Left renal pelvis (tissue), 4 donors: Measurements from ENCODE around the gene PSENEN. TPM values are rescaled to one million over a fixed set of nuclear protein-coding genes. Genes with fewer than 3 reads are reported as not detected.

Source experiments
- DNase-seq, 4 donors: peaks; one replicate each; pipeline ENCODE4 v3.0.0-alpha.2; 2013; ENCODE audit warnings: low read depth in 4 of 4, low spot score in 3 of 4
- polyA plus RNA-seq, 4 donors: library from polyadenylated mRNA; unstranded; fragments of 120-200 nt; gene quantifications; one replicate each; pipeline ENCODE4 v1.2.1, GENCODE V29; 2013; ENCODE audit not compliant: insufficient read length in 4 of 4

Gene PSENEN, protein sequence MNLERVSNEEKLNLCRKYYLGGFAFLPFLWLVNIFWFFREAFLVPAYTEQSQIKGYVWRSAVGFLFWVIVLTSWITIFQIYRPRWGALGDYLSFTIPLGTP
- polyA plus RNA-seq: 10 to 100 TPM; 43.4 to 71.8 (median 61.9) TPM

DNA sequence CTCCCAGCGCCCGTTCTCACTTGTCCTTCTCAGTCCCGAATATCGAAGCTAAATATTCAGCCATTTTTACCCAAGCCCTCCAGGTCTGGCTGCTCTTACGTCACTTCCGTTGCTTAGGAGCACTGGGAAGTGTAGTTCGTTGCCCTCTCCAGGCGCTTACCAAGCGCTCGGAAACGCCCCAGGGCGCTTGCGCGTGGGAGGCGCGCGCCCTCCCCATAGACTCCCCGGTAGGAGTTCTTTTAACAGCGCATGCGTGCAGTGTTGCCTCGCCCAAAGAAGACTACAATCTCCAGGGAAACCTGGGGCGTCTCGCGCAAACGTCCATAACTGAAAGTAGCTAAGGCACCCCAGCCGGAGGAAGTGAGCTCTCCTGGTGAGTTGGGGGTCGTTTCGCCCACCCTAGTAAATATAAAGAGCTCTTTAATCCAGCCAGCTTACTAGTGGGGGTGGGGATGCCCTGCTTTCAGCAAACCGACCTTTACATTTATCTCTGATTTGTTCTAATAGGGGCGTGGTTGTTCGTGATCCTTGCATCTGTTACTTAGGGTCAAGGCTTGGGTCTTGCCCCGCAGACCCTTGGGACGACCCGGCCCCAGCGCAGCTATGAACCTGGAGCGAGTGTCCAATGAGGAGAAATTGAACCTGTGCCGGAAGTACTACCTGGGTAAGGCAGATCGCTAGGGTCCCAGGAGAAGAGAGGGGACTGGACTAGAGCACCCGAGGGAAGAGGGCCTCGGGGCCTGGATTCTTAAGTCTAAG is at the start of gene PSENEN, which contains the start of gene U2AF1L4:
PSENEN (plus strand) TSS at position 324 of the 759 bp plus-strand sequence; CDS start at position 604, 280 bp downstream.
U2AF1L4 (minus strand) TSS at position 91 of the 759 bp plus-strand sequence; CDS start at position 64, 27 bp downstream.
- peak; percentile 98 to 99 (median 98) for DNase-seq

DNA sequence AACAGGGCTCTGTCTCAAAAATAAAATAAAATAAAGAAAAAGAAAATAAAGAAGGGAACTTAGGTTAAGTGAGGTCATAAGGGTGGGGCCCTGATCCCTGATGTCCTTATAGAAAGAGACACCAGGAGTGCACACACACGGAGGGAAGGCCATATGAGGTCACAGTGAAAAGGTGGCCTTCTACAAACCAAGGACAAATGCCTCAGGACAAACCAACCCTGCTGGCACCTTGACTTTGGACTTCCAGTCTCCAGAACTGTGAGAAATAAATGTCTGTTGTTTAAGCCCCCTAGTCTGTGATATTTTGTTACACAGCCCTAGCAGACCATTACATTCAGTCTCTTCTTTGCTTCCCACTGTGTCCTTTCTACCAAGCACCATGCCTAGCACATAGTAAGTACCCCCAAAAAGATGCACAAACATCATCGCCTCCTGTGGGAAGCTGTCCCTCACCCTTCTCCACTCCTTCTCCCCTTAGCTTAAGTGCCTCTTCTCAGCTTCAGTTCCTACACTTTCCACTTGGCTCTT is 49.5 kb upstream of the PSENEN start:
- DNase-seq: no peak

DNA sequence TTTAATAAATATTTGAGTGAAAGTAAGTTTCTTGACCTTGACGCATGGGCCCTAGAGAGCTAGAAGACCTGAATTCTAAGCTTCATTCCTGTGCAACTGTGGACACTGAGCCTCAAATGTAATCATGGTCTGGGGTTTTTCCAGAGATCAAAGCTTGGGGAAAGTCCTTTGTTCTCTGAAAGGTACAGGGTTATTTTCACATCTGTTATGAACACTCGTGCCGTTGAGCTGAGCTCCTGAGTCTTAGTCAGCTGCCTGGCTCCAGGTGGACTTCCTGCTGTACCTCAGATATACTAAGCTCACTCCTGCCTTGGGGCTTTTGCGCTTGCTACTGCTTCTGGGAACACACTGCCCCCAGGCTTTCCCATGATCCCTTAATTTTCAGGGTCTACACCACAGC is 48.6 kb upstream of the PSENEN start:
- no peak for DNase-seq

DNA sequence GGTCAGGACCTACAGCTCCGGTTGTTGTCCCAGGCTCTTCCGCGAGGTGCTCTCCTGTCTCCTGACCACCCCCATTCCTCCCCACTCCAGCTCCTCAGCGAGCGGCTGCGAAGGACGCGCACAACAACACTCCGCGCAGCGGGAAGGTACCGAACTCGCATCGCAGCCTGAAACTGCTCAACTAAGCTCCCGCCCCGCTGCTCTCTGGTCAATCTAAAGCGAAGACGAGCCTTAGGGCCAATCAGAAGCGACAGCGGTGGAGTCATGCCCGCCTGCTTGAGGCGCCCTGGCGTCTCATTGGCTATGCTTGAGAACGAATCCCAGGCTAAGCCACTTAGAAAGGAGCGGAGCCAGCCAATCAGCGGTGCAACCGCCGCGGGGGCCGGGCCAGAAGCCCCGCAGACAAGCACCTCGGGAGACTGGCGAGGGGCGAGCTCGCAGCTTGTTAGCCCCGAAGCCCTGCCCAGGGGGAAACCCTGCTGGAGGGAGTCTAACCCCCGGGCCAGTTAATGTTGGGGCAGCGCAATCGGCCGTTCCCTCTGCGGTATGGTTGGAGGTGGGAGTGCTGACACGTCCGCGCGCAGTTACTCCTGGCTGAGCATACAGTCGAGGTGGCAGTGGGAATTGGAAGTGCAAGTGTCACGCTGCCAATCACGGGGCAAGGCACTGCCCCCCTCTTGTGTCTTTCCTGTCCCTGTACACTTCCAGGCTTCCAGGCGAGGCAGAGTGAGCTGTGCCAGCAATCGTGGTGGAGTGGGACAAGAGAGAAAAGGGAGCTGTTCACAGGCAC is 43.0 kb upstream of the PSENEN start:
- peak; percentile 84 to 96 (median 88) for DNase-seq

DNA sequence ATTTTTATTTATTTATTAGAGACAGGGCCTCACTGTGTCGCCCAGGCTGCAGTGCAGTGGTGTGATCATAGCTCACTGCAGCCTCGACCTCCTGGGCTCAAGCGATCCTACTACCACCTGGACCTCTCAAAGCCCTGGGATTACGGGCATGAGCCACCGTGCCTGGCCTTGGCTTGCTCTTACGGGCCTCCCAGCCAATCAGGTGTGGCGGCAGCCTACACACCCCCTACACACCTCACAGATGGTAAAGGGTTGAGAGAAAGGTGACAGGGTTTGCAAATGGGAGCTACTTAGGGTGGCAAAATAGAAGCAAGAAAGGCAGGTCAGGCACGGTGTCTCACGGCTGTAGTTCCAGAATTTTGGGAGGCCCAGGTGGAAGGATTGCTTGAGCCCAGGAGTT is 42.1 kb upstream of the PSENEN start:
- DNase-seq: no peak

DNA sequence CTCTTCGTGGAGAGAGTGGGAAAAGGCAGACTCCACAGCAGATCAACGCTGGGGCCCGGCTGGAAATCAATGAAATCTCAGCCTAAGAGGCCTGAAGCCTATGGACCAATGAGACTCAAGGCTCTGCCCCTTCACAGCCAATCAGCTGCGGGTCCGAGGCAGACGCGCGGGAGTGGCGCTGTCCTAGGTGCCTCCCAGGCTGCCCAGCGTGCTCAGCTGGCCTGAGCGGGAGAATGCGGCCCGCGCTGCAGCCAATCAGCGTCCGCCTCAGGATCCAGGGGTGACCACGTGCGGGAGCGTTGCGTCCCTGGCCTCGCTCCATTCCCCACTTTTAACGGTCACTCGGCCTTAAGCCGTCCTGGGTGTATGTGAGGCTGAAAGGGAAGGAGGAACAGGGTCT is 41.2 kb upstream of the PSENEN start, which contains the start of gene ZBTB32:
ZBTB32 (plus strand) TSS at position 341 of the 400 bp plus-strand sequence. CDS start 10,069 bp downstream, outside the sequence.
- DNase-seq: no peak

DNA sequence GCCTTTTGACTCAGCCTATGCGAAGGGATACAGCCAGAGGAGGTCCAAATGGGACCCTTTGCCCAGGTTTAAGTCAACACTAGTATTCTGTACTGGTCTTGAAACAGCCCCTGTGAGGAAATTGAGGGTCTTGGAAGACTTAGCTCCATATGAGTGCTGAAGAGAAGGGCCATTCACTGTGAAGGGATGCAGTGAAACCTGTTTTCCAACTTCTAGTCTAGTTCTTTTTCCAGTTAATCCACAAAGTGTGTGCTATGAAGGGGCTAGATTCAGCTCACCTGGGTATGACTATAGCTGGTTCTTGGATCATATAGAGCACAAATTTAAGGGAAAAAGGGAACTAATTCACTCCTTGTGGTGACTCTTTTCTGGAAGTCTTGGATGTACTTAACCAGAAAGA is 37.1 kb upstream of the PSENEN start:
- DNase-seq: no peak

DNA sequence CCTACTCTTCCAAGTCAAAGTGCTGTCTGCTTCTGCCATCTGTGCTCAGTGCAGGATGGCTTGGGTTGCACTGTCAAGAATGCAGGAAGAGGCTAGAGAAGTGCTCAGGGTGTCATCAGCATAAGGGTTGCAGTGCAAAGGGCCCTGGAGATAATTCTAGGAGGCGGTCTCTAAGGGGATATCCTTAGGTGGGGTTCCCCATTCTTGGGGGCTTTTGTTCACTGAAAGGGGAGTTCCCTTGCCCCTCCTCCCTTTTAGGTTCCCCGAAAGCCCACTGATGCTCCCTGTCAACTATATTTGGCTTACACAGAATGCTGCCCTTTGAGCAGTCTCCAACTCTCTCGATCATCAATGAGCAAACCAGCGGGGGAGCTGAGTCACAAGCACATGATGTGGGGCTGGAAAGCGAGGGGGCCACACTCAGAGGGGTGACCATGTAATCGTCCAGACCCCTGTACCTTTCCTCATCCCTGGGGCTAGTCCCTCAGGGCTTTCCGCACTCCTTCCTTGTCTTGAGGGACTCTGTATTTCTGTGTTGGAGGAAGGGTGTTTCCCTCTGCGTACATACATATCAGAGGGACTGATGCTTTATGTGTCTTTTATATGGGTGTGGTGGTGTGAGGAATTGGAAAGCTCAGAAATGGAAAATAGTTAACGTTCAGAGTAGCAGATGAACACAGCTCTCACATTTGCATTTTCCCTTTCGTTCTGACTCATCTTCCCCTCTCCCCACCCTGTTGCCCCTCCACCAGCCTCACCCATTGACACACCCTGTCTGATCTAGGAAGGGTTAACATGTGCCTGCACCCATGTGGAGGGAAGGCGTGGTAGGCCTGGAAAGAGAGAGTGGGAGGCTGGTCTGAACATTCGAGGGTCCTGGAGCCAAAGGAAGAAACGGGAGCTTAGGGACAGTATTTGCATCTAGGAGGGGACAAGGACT is 34.4 kb upstream of the PSENEN start:
- DNase-seq: no peak

DNA sequence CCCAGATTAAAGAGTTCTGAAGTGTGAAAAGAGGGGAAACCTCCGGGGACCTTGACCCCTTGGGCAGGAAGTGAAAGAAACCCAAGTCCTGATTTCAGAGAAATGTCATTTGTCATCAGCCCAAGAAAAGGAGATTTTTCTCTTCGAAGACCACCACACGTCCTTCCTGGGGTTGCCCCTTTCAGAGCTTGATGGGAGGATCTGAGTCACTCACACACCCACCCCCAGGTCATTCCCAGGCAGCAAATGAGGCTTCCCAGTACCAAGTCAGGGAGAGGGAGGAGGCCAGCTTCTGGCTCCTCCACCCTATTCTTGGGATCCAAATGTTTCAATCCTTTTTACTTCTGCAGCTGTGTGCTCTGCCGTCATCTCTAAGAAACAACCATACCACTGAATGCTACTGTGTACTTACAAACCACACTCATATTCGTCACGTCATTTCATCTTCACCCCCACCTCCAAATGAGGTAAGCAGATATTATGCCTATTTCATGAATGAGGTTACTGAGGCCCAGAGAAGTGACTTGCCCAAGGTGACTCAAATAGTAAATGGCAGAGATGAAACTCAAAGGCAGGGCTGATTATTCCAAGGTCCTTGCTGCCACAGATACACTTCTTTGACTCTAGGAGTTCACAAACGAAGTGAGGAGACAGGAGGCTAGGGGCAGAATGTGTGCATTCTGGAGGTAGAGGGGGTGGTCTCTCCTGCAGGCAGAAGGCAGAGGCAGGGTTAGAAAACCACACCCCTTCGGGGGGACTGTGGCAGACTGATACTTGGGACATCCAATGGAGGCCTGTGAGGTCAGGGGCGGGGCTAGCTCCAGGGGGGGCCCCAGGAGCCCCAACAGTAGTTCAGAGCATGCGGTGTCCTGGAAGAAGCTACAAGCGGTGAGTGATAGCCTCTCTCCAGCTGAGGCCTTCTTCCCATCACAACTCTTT is 32.6 kb upstream of the PSENEN start:
- DNase-seq: no peak

DNA sequence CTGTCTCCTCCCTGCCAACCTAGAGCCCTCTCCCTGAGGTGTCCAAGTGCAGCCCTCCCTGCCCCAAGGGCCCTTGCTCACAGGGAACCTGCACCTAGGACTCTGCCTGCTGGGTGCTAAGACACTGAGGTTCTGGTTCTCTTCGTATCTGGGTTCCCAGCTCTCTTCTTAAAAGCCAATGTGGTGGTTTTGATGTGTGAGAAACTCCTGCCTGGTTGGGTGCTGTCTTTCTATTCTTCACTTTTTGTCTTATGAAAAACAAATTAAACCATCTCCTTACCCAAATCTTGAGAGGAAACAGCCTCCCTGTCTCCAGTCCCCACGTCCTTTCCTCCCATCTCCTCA is 32.0 kb upstream of the PSENEN start:
- DNase-seq: no peak

DNA sequence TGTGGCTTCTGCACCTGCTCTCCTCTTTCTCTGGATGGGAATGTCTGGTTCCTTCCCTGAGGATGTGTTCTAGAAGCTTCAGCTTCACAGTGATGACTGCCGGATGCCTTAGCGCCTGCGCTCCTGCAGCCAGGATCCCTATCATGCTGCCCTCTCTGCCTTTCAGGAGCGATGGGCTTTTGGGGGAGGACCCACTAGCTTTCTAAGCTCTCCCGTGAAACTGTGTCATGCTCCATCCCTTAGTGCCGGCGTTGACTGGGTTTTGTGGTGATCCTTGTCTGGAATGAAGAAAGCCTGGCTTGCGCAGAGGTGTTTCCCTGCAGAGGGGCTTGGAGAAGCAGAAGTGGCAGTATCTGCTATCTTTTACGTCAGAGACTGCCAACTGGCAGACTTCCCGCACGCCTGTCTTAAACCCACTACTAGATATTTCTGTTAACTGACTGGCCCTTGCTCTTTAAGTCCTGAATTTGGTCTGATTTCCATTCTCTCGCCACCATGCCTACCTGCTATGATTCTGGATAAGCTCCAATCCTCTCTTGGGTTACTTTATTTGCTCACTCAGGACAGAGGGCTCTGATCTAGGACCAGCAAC is 31.5 kb upstream of the PSENEN start:
- DNase-seq: no peak

DNA sequence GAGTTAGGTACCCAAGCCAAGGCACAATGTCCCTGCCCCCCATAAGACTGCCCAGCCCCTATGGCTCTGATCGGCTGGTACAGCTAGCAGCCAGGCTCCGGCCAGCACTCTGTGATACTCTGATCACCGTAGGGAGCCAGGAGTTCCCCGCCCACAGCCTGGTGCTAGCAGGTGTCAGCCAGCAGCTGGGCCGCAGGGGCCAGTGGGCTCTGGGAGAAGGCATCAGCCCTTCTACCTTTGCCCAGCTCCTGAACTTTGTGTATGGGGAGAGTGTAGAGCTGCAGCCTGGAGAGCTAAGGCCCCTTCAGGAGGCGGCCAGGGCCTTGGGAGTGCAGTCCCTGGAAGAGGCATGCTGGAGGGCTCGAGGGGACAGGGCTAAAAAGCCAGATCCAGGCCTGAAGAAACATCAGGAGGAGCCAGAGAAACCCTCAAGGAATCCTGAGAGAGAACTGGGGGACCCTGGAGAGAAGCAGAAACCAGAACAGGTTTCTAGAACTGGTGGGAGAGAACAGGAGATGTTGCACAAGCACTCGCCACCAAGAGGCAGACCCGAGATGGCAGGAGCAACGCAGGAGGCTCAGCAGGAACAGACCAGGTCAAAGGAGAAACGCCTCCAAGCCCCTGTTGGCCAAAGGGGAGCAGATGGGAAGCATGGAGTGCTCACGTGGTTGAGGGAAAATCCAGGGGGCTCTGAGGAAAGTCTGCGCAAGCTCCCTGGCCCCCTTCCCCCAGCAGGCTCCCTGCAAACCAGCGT is 30.7 kb upstream of the PSENEN start:
- DNase-seq: no peak

DNA sequence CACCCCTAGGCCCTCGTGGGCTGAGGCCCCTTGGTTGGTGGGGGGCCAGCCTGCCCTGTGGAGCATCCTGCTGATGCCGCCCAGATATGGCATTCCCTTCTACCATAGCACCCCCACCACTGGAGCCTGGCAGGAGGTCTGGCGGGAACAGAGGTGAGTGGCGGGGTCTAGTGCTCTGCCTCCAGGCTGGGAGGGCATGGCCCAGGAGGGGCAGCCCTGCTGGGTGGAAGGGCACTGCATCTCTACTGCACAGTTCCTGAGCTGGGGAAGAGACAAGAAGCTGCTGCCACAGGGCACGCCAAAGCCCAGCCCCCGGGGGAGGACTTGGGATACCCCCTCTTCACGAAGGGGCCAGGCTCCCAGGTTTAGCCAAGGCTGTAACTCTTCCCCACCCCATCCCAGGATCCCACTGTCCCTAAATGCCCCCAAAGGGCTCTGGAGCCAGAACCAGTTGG is 30.1 kb upstream of the PSENEN start:
- no peak for DNase-seq

DNA sequence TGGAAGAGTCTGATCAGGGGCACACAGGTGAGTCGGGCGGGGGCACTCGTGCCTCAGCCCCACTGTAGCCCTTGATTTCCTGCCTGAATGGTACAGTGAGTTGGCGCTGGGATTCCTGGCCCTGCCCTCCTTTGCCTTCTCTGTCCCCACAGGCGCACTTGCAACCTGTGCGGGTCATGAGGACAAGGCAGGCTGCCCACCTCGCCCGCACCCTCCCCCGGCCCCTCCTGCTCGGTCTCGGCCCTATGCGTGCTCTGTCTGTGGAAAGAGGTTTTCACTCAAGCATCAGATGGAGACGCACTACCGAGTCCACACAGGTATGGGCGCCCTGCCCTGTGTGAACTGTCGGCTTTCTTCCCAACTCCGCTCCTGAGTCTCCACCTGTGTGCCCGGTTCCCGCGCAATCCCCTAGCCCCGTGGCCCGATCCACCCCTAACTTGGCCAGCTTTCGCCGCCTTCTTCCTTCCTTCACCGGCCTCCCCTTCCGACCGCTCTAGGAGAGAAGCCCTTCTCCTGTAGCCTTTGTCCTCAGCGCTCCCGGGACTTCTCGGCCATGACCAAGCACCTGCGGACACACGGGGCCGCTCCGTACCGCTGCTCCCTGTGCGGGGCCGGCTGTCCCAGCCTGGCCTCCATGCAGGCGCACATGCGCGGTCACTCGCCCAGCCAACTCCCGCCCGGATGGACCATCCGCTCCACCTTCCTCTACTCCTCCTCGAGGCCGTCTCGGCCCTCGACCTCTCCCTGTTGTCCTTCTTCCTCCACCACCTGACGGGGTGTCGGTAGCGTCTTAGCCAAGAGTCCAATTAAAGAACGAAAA is 29.3 kb upstream of the PSENEN start:
- no peak for DNase-seq

DNA sequence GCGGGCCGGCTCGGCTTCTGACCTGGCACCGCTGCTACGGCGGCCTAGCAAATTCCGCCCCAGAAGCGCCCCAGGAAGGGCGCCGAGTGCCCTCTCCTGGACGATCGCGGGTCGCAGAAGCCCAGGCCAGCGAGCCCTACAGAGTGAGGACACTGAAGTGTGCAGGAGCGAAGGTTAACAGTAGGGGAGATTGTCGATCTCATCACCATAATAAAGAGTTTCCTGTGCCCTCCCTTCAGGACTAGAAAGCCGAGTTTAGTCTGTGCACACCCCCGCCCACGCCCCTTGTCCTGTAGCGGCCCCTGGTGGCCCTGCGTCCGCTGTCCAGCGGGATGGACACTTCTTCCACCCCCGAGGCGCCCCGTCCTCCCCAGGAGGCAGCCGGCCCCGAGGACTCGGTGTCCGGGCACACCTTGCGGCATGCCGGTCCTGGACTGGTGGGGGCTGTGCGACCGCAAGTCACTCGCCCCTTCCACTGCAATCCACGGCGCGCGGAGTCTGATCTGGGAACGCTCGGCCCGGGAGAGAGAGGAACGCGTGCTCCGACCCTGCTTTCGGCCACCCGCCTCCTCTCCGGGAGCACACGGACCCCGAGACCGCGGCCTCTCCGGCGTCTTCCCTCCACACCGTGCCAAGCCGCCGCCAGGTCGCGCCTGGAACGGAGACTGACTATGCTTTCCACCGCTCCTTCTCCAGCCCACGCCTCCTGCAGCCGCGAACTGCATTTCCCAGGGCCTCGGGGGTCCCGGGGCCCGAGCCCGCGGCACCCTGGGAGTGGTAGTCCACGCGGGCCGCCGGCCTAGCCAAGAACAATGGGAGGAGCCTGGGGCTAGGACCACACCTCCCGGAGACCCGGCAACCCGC is 28.4 kb upstream of the PSENEN start:
- DNase-seq: peak; percentile 58 to 91 (median 76)
